H9 (cell line): ENCODE results near the gene TACR1. TPM values are rescaled to one million over a fixed set of nuclear protein-coding genes. Genes with fewer than 3 reads are reported as not detected.

Source experiments
- DNase-seq: peaks from one replicate; pipeline ENCODE4 v3.0.0-alpha.2; 2017
- H2AFZ ChIP-seq: one replicate; pipeline ENCODE4 v1.6.1; 2013; ENCODE audit warnings: mild to moderate bottlenecking, low read length, control low read depth, moderate library complexity
- H2AK5ac ChIP-seq: 2 replicates; pipeline ENCODE4 v1.6.1; 2013; ENCODE audit warnings: low read length, control low read depth, mixed read lengths; ENCODE audit not compliant: insufficient read length
- H2BK120ac ChIP-seq: one replicate; pipeline ENCODE4 v1.6.1; 2013; ENCODE audit warnings: low read depth, mild to moderate bottlenecking, low read length, control low read depth, inconsistent platforms; ENCODE audit not compliant: poor library complexity, severe bottlenecking
- H2BK12ac ChIP-seq: 2 replicates; pipeline ENCODE4 v1.6.1; 2013; ENCODE audit warnings: low read length, control low read depth, mixed read lengths, low read depth; ENCODE audit not compliant: insufficient read length
- H2BK15ac ChIP-seq: 2 replicates; pipeline ENCODE4 v1.6.1; 2013; ENCODE audit warnings: low read depth, low read length, control low read depth
- H2BK20ac ChIP-seq: one replicate; pipeline ENCODE4 v1.6.1; 2013; ENCODE audit warnings: low read depth, mild to moderate bottlenecking, low read length, control low read depth, inconsistent platforms; ENCODE audit not compliant: poor library complexity, severe bottlenecking
- H2BK5ac ChIP-seq: 2 replicates; pipeline ENCODE4 v1.6.1; 2013; ENCODE audit warnings: low read length, control low read depth, mixed read lengths; ENCODE audit not compliant: insufficient read length
- H3K14ac ChIP-seq: 2 replicates; pipeline ENCODE4 v1.6.1; 2013; ENCODE audit warnings: low read length, control low read depth; ENCODE audit not compliant: insufficient read depth
- H3K18ac ChIP-seq: 2 replicates; pipeline ENCODE4 v1.6.1; 2013; ENCODE audit warnings: low read depth, mild to moderate bottlenecking, mixed read lengths, low read length, control low read depth; ENCODE audit not compliant: insufficient read length
- H3K23ac ChIP-seq: 2 replicates; pipeline ENCODE4 v1.6.1; 2013; ENCODE audit warnings: low read length, control low read depth, mixed read lengths, low read depth; ENCODE audit not compliant: insufficient read length
- H3K23me2 ChIP-seq: 2 replicates; pipeline ENCODE4 v1.6.1; 2013; ENCODE audit warnings: low read depth, mild to moderate bottlenecking, mixed read lengths, low read length, control low read depth; ENCODE audit not compliant: insufficient read length, poor library complexity, severe bottlenecking
- H3K27ac ChIP-seq: 2 replicates; pipeline ENCODE4 v1.5.1; 2013; ENCODE audit warnings: low read length, control low read depth, mixed read lengths, low read depth; ENCODE audit not compliant: insufficient read length
- H3K27me3 ChIP-seq: 2 replicates; pipeline ENCODE4 v1.6.1; 2013; ENCODE audit warnings: low read length, control low read depth, inconsistent platforms; ENCODE audit not compliant: insufficient read depth
- H3K4ac ChIP-seq: 2 replicates; pipeline ENCODE4 v1.6.1; 2013; ENCODE audit warnings: low read depth, mild to moderate bottlenecking, control low read depth, inconsistent platforms, low read length, moderate library complexity
- H3K4me1 ChIP-seq: 2 replicates; pipeline ENCODE4 v1.6.1; 2013; ENCODE audit warnings: low read length, control low read depth, inconsistent platforms; ENCODE audit not compliant: insufficient read depth
- H3K4me2 ChIP-seq: 2 replicates; pipeline ENCODE4 v1.6.1; 2013; ENCODE audit warnings: low read length, control low read depth, mixed read lengths; ENCODE audit not compliant: insufficient read length, insufficient read depth
- H3K56ac ChIP-seq: 2 replicates; pipeline ENCODE4 v1.6.1; 2013; ENCODE audit warnings: low read depth, mild to moderate bottlenecking, mixed read lengths, low read length, control low read depth; ENCODE audit not compliant: insufficient read length
- H3K79me1 ChIP-seq: 2 replicates; pipeline ENCODE4 v1.6.1; 2013; ENCODE audit warnings: low read depth, mild to moderate bottlenecking, moderate library complexity, low read length, control low read depth, inconsistent platforms; ENCODE audit not compliant: insufficient read depth, poor library complexity, severe bottlenecking
- H3K79me2 ChIP-seq: 2 replicates; pipeline ENCODE4 v1.6.1; 2013; ENCODE audit warnings: low read length, control low read depth, inconsistent platforms; ENCODE audit not compliant: insufficient read depth
- H3K9ac ChIP-seq: 2 replicates; pipeline ENCODE4 v1.6.1; 2013; ENCODE audit warnings: low read length, control low read depth, mixed read lengths; ENCODE audit not compliant: insufficient read length; ENCODE audit errors: extremely low read depth
- H3K9me3 ChIP-seq: one replicate; pipeline ENCODE4 v1.6.1; 2013; ENCODE audit warnings: low read depth, low read length, inconsistent platforms; ENCODE audit not compliant: control insufficient read depth
- H3T11ph ChIP-seq: one replicate; pipeline ENCODE4 v1.6.1; 2013; ENCODE audit warnings: mild to moderate bottlenecking, low read length, control low read depth, inconsistent platforms
- H4K20me1 ChIP-seq: one replicate; pipeline ENCODE4 v1.6.1; 2013; ENCODE audit not compliant: control insufficient read depth, insufficient read length, insufficient read depth
- H4K5ac ChIP-seq: 2 replicates; pipeline ENCODE4 v1.6.1; 2013; ENCODE audit warnings: low read depth, mild to moderate bottlenecking, mixed read lengths, low read length, control low read depth; ENCODE audit not compliant: insufficient read length
- H4K8ac ChIP-seq: replicated peaks from 2 replicates; pipeline ENCODE4 v1.6.1; 2013; ENCODE audit warnings: low read length, control low read depth, mixed read lengths, low read depth; ENCODE audit not compliant: insufficient read length
- H4K91ac ChIP-seq: 2 replicates; pipeline ENCODE4 v1.6.1; 2013; ENCODE audit warnings: low read depth, mild to moderate bottlenecking, moderate library complexity, mixed read lengths, low read length, control low read depth; ENCODE audit not compliant: insufficient read length
- H3K27ac Mint-ChIP-seq, 3 experiments: 2 replicates in 2 of 3; 3 replicates in 1 of 3; pipeline ENCODE4 v1.8.0; 2020 to 2021; ENCODE audit warnings: mixed read lengths in 3 of 3, mild to moderate bottlenecking in 1 of 3, moderate library complexity in 1 of 3
- H3K27me3 Mint-ChIP-seq: 2 replicates; pipeline ENCODE4 v1.8.0; 2021; ENCODE audit warnings: low read depth, mild to moderate bottlenecking, moderate library complexity, mixed read lengths
- H3K36me3 Mint-ChIP-seq, 3 experiments: 2 replicates in 2 of 3; 3 replicates in 1 of 3; pipeline ENCODE4 v1.8.0; 2020 to 2021; ENCODE audit warnings: low read depth in 3 of 3, mixed read lengths in 3 of 3; ENCODE audit not compliant: insufficient read depth in 1 of 3
- H3K4me1 Mint-ChIP-seq, 2 experiments: 2 replicates each; pipeline ENCODE4 v1.8.0; 2020; ENCODE audit warnings: mixed read lengths in 2 of 2
- H3K4me3 Mint-ChIP-seq, 2 experiments: 2 replicates in 1 of 2; 3 replicates in 1 of 2; pipeline ENCODE4 v1.8.0; 2020 to 2021; ENCODE audit warnings: mild to moderate bottlenecking in 2 of 2, mixed read lengths in 2 of 2, moderate library complexity in 1 of 2
- H3K9me3 Mint-ChIP-seq, 2 experiments: 2 replicates in 1 of 2; 3 replicates in 1 of 2; pipeline ENCODE4 v1.8.0; 2020; ENCODE audit warnings: mild to moderate bottlenecking in 2 of 2, mixed read lengths in 2 of 2, moderate library complexity in 1 of 2
- WGBS: extraction: QIAGEN DNeasy Blood & Tissue Kit; methylation state at CpG from one replicate; pipeline ENCODE4 v1.1.7; 2013; ENCODE audit warnings: missing lambda C conversion rate, low lambda C conversion rate, mixed read lengths; ENCODE audit not compliant: insufficient read length; ENCODE audit errors: extremely low coverage; 5-methylcytosine and 5-hydroxymethylcytosine counted together
- total RNA-seq: library from RNA; stranded (reverse); gene quantifications from 2 replicates; pipeline ENCODE4 v1.2.1, GENCODE V29; 2021
- TF ChIP-seq, protein P1 (sequence below): fragments of 200-600 bp; sonication (generic); conservative IDR thresholded peaks from 3 replicates; pipeline ENCODE4 v1.8.0; 2021; ENCODE audit warnings: antibody characterized with exemption, mild to moderate bottlenecking

TACR1 gene
- total RNA-seq, 1 experiment from 2014 or later, result 1.4 TPM

DNA sequence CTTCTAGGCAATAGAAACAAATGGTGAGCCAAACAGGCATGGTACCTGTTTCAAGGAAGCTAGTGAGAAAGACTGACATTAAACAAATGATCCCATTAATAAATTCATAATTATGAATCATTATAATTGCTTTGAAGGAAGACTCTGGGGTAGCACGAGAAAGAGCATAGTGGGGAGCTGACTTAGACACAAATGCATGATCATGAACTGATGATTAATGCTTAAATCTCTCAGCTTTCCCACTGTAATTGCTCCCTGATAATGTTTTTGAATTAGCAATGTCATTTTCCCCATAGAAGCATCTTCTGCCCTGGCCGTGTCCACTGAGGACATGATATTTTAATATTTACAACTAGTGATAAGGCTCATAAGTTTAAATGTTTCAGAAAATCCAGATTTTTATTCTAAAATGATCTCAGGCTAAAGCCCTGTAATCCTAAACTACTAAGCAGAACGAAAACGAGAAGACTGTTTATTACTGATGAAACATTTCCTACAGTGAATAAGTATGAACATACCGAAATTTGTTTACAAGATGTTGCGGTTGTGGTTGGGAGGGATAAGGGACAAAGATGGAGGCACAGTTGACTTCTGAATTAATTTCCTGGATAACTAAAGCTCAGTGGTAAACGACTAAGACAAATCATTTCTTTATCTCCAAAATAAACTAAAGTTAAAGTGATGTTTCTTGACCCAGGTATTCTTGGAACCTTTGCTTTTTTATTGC is 47.3 kb upstream of the TACR1 start:
- Mint-ChIP-seq H3K4me1 (peaks cover 0 to 5% of the 10 kb centered on the region in 2 experiments; a peak in 1 of 4 replicates), H3K36me3 (peaks cover 11 to 40% (median 14%) of the 10 kb centered on the region in 3 experiments), H3K9me3 (peaks cover 41 to 46% of the 10 kb centered on the region in 2 experiments), H3K27me3 (no peaks in the 10 kb centered on the region), H3K27ac (no peak overlapping the region), H3K4me3 (no peak overlapping the region)
- no peak overlapping the region for H2BK120ac ChIP-seq
- H2BK12ac ChIP-seq, result no peak overlapping the region
- H3K23me2 ChIP-seq, result no peaks in the 10 kb centered on the region
- no peak overlapping the region for H4K5ac ChIP-seq
- no peak overlapping the region for H3K14ac ChIP-seq
- H3K79me2 ChIP-seq, result no peaks in the 10 kb centered on the region
- H2BK20ac ChIP-seq, result no peak overlapping the region
- H3K9ac ChIP-seq, result no peak overlapping the region
- WGBS, result no CpG with 5 or more reads among the region's 7 CpGs
- H4K8ac ChIP-seq, result no peak overlapping the region
- H2AK5ac ChIP-seq, result no peak overlapping the region
- no peaks in the 10 kb centered on the region for H3K27me3 ChIP-seq
- H4K91ac ChIP-seq, result no peak overlapping the region
- no peak overlapping the region for H3K4ac ChIP-seq
- no peak overlapping the region for H3K23ac ChIP-seq
- H2BK15ac ChIP-seq, result no peak overlapping the region
- H3T11ph ChIP-seq, result no peak overlapping the region
- no peak overlapping the region for H2AFZ ChIP-seq
- H3K4me1 ChIP-seq, result no peaks in the 10 kb centered on the region
- H3K27ac ChIP-seq, result no peak overlapping the region
- H3K4me2 ChIP-seq, result no peak overlapping the region
- no peaks in the 10 kb centered on the region for H4K20me1 ChIP-seq
- TF ChIP-seq, protein P1, sequence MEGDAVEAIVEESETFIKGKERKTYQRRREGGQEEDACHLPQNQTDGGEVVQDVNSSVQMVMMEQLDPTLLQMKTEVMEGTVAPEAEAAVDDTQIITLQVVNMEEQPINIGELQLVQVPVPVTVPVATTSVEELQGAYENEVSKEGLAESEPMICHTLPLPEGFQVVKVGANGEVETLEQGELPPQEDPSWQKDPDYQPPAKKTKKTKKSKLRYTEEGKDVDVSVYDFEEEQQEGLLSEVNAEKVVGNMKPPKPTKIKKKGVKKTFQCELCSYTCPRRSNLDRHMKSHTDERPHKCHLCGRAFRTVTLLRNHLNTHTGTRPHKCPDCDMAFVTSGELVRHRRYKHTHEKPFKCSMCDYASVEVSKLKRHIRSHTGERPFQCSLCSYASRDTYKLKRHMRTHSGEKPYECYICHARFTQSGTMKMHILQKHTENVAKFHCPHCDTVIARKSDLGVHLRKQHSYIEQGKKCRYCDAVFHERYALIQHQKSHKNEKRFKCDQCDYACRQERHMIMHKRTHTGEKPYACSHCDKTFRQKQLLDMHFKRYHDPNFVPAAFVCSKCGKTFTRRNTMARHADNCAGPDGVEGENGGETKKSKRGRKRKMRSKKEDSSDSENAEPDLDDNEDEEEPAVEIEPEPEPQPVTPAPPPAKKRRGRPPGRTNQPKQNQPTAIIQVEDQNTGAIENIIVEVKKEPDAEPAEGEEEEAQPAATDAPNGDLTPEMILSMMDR, result no peak
- DNase-seq, result no peak
- H3K18ac ChIP-seq, result no peak overlapping the region
- H3K9me3 ChIP-seq, result no peaks in the 10 kb centered on the region
- H2BK5ac ChIP-seq, result no peak overlapping the region
- H3K79me1 ChIP-seq, result no peaks in the 10 kb centered on the region
- H3K56ac ChIP-seq, result no peak overlapping the region
